GM21723 (cell line): Measurements from ENCODE around the gene PRLHR.
"Not testable (repeated sequence)": the region's sequence is repeated elsewhere in the genome, so short reads cannot be mapped to it uniquely, and the experiment has no call there.

Source experiments
- ATAC-seq: cut with Tn5 transposase; IDR thresholded peaks from one replicate; pipeline ENCODE4 v1.9.1; 2021; ENCODE audit warnings: mild to moderate bottlenecking, moderate library complexity; ENCODE audit not compliant: unreplicated experiment

The PRLHR gene

DNA sequence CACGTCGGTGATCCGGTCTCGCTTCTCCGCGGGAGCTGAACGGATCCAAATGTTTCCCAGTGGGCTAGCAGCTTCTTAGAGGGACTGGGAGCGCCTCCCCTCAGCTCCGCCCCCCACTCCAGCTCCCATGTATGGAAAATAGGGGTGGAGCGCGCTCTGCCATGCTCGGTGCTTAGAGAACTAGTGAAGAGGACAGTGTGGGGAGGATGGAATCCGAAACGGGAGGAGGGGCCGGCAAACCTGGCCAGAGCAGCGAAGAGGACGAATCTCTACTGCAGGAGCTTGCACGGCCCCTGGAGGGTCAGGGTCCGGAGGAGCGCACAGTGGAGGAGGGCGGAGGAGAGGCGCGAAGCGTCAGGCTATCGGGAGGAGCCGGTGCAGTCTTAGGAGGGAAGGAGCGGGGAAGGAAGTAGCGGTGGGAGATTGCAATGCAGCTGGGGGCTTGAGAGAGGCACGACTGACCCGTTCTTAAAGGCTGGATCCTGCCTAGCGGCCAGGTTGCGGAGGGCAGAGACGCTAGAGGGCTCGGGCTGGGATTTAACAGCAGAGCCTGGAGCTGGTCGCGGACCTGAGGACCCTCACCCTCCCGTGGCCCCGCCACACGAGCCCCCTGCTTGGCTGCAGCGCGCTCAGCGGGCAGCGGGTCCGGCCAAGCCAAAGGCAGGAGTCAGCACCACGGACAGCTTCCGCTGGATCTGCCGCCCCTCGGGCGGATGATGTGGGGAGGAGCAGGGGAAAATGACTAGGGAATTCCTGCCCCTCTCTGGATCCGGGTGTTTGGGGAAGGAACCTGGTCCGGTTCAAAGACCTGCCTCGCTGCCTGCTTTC lies at the start of gene PRLHR:
Gene PRLHR (minus strand): TSS at position 51 of the 828 bp plus-strand sequence. CDS start 404 bp downstream, outside the sequence.
- ATAC-seq = no peak

DNA sequence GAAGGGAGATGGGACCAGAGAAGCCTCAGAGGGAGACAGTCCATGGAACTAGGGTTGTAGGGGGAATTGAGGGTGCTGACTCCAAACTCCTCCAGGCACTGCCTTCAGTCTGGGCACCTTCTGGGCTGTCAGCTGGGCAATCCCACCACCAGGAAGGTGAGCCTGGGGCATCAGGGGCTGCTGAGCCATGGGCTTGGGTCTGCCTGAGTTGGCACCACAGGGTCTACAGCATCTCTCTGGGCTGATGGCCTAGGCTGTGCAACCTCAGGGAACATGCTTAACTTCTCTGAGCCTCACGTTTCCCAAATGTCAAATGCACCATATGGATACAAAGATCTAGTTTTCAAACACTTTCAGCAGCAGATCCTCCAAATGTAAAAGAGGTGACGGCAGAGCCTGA lies 46.8 kb upstream of the PRLHR start:
- ATAC-seq = no peak

GRCh38 chr10:118638680-118639079 lies 43.2 kb upstream of the PRLHR start:
- ATAC-seq = no peak

DNA sequence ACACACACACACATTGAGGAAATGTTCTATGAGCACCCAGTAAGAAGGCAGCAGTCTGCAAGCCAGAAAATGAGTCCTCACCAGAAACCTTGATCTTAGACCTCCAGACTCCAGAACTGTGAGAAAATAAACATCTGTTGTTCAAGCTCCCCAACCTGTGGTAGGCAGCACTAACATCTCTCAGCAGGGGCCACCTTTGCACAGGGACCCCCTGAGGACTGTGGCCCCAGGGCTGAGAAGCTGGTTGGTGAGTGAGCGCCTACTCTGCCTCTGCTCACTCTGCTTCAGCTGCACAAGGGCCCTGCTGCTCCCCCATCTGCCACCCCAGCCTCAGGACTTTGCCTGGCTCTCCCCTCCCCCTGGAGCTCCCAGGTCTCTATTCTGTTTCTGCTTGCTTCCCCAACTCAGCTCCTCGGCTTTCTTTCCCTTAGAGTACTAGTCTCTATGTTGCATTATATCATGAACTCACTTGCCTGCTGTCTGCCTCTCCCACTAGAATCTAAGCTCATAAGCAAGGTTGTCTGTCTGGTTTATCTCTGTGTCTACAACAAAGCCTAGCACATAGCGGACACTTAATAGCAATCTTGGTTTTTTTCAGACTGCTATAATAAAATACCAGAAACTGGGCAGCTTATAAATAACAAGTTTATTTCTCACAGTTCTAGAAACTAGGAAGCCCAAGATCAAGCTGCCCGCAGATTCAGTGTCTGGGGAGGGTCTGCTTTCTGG lies 40.4 kb upstream of the PRLHR start:
- no peak for ATAC-seq

DNA sequence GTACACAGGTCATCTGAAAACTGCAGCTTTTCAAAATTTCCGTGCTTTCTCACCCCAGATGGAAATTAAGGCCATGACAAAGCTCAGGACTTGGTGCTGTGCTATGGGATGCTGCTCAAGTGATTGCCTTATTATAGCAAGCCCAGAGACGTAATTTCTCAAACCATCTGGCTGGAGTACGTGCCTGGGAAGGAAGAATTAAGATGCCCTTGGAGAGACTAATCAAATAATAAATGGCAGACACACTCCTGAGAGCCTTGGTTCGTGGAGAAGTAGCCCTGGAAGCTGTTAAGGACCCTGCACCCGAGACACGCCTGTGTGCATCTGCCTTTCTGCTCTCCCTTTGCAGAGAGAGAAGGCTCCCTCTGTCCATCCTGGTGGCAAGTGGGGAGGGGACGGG lies 38.3 kb upstream of the PRLHR start:
- ATAC-seq = no peak

DNA sequence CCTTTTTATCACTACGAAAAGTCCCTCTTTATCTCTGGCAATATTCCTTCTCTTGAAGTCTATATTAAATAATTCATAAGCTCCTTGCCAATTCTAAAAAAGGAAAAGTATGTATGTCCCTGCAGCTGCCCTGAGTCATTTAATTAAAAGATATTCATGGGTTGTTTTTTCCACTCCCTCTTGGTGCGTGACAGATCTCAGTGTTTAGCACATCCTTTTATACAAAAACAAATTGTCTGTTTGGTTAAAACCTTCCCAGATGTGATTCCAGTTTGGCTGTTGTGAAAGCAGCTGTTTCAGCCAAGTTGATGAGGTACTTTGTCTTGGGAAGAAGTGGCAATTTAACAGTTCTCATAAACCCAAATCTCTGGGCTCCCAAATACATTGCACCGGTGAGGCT lies 33.8 kb upstream of the PRLHR start:
- ATAC-seq = no peak

DNA sequence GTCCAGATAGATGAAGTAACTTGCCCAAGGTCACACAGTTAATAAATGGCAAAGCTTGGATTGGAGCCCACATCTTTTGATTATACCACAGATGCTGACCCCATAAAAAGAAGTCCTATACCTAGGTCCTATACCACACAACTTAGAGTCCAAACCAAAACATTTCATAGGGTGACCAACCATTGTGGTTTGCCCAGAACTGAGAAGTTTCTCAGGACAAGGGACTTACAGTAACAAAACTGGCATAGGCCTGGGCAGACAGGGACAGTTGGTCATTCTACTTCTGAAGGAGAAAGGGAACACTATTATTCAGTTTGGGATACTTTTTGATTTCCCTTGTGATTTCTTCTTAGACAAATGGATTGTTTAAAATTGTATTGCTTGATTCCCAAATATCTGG lies 32.9 kb upstream of the PRLHR start:
- ATAC-seq = no peak

DNA sequence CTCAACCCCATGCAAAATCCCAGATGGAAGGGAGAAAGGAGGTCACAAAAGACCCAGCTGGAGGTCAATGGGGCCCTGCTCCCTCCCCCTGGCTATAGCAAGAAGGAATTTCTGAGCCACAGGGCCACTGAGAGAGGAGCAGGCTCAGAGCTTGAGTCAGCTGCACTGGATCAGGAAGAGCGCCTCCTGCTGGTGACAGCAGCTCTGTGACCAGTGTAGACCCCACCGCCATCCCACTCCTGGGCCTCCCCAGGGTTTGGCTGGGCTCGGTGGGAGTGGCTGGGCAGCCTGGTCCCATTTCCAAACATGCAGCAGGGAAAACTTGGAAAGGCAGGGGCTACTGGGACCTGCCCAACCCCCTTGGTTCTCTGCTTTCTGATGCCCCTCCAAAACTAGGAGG lies 31.5 kb upstream of the PRLHR start:
- no peak for ATAC-seq

DNA sequence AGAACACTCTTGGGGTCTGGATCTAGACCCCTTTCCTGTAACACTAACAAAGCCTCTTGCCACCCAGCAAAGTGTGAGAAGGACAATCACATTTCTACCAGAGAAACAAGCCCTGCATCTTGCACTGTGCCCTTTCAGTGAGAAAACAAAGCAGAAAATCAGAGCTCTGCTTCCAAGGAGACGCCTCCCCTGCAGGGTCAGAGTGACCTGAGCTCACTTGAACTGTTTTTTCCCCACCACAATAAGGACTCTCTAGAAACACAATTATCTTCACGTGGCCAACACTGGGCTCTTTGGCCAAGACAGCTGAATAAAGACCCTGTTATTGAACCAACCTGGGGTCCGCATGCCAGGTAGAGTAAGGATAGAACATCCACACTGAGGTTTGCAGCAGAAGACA lies 30.1 kb upstream of the PRLHR start:
- no peak for ATAC-seq

DNA sequence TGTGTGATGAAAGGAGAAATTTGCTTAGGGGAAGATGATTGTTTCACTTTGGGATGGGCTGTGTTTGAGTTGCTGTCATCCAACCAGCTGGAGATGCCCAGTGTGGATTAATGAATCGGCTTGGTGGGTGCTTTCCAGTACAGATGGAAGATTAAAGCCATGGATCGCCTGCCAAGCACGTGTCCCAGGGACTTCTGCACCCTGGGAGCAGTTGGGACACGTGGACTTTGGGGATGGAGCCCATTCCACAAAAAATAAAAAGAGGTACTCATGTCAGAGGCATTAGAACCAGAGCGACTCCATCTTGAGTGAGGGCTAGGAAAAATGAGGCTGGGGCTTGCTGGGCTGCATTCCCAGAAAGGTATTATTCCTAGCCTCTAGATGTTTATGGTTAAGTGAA lies 29.3 kb upstream of the PRLHR start:
- ATAC-seq = no peak

GRCh38 chr10:118621304-118621942 lies 26.0 kb upstream of the PRLHR start:
- no peak for ATAC-seq

DNA sequence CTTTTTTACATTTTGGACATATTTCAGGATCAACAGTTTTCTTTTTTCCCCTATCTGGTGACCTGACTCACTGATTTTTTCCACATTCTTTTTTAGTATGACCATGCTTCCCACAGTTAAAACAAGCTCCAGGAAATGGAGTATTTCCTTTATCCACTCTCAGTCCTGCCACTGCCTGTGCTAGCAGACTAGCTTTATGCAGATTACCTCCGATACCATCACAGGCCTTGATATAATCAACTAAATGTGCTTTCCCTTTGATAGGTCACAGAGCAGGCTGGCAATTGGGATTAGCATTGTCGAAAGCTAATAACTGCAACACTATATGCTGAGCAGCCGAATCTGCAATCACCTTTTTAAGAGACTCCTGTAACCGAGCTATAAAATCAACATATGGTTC lies 18.4 kb upstream of the PRLHR start:
- not testable (repeated sequence) for ATAC-seq

DNA sequence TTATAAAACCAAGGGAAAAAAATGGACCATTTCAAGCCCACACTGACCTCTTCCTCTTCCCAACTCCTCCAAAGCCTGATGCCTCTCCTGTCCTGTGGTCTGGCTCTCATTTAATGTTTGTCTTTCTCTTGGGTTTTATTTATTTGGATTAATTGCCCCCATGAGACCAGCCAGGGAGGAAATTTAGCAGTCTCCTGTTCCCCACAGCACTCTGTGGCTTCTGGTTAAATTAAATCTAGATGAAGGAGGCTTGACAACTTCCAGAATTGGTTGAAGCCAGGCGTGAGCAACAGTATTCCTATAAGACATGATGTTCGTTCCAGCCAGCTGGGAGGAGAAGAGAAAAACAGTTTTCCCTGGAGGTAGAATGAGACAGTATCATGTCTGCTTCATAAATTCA lies 15.1 kb upstream of the PRLHR start:
- ATAC-seq = no peak

- no peak for ATAC-seq
Observed at GRCh38 chr10:118607768-118608354, 12.4 kb upstream of the PRLHR start.

DNA sequence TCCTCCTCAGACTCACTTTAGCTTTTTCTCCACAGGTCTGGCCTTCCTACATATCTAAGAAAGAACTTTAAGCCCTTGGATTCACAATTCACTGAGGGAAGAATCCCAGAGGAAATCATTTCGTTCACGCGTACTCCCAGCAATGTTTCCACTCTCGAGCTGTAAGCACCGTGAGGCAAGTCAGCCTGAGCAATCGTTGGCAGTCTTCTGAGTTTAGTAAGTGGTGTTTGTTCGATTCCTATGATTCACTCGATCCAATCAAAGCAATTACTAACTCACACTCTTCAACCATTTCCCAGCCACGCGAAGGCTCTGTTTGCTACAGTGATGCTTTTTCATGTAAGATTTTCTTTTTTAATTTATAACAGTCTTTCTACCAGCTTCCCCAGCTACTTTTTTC lies 10.2 kb upstream of the PRLHR start:
- ATAC-seq = no peak

DNA sequence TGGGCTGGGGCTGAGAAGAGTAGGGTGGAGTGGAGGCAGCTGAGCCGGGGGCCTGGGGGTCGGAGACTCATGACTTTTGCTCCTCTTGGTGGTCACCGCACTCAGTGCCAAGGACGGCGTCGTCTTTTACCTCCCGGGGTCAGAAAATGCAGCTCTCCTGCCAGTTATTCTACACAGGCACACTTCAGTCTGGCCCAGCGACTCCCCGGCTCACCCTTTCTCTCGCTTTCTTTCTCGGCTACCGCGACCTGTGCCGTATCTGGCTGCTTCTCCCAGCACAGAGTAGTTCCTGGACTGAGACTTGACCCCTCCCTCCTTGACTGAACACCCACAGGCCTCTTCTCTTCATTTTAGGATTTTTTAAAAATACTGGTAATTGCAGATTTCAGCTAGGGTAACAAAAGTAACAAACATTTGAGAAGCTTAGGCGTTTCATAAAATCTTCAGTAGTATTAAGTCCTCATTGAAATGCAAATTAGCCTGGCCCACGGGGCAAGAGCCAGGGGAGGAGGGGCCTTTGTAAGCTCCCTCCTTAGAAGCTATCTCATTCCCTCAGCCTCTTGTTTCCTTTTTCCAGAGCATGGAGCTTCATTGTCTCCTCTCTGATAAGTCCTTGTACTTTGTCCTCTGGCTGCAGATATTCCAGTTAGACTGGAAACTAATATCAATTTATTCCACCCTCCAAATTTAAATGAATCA lies 1.1 kb upstream of the PRLHR start:
- no peak for ATAC-seq

DNA sequence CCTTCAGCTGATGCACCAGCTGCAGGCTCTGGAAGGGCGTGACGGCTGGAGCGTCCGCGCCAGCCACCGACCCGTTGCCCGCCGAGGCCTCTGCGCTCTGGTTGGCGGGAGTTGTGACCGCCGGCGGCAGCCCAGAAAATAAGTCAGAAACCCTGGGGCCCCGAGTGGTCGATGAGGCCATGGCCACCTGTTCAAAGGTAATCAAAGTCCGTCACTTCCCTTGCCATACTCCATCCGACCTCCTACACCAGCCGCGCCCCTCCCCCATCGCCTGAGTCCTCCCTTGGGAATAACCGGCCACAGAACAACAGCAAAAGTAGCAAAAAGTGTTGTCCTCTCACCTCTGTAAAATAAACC lies 406 bp downstream of the PRLHR start:
- no peak for ATAC-seq

GRCh38 chr10:118594392-118595063 lies 920 bp downstream of the PRLHR start:
- ATAC-seq = no peak

GRCh38 chr10:118592675-118593330 lies 2.6 kb downstream of the PRLHR start:
- ATAC-seq = no peak

GRCh38 chr10:118590334-118590733 lies 5.1 kb downstream of the PRLHR start:
- no peak for ATAC-seq
